ENCODE results near the gene TOP3A. TPM values are rescaled to one million over a fixed set of nuclear protein-coding genes. Genes with fewer than 3 reads are reported as not detected.

Gene TOP3A
- total and polyA plus RNA-seq, 4 experiments from 2014 or later: 6.2 to 55.2 (median 31.5) TPM

DNA sequence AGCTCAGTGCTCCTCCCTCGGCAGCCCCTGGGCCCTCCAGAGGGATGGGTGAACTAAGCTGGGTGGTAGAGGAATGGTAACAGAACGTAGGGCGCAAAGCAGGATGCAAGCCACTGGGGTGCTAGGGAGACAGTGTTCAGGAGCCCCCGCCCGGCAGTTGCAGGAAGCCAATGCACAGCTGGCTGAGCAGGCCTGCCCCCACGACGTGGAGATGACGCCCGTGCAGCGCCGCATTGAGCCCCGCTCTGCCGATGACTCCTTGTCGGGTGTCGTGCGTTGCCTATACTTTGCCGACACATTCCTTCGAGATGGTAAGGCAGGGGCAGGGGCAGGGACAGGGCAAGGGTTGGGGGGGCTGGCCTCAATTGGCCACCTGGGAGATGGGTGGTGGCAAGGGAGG is 76.5 kb downstream of the TOP3A start:
- H3K9me3 Mint-ChIP-seq: peaks cover 0 to 2% (median 0%) of the 10 kb centered on the region in 8 donors
- intact Hi-C loops (cut with micrococcal nuclease): no loop called here
- Histone ChIP-seq H3K4me1 (ENCODE audit: insufficient read depth, low read length) (no peaks in the 10 kb centered on the region), H3K4me3 (ENCODE audit: low read length in 2 of 2) (no peak overlapping the region), H3K27me3 (ENCODE audit: insufficient read depth, low read length) (no peaks in the 10 kb centered on the region), H3K27ac (ENCODE audit: low read depth, low read length) (no peak overlapping the region), H3K36me3 (ENCODE audit: insufficient read depth, low read length) (peaks cover 9% of the 10 kb centered on the region), H3K9me3 (ENCODE audit: control insufficient read depth in 1 of 2, low read length in 2 of 2) (no peaks in the 10 kb centered on the region)
- H3K27ac Mint-ChIP-seq: no peak overlapping the region
- H3K4me1 Mint-ChIP-seq: peaks cover 0 to 4% (median 0%) of the 10 kb centered on the region in 4 donors
- H3K27me3 Mint-ChIP-seq: no peaks in the 10 kb centered on the region
- peaks cover 0 to 57% of the 10 kb centered on the region in 2 donors for H3K36me3 Mint-ChIP-seq
- ChIA-PET CTCF (ENCODE audit: partially characterized antibody) (no interaction called here), POLR2A (ENCODE audit: partially characterized antibody) (no interaction called here)
- no peak for DNase-seq
- no peak overlapping the region for H3K4me3 Mint-ChIP-seq

DNA sequence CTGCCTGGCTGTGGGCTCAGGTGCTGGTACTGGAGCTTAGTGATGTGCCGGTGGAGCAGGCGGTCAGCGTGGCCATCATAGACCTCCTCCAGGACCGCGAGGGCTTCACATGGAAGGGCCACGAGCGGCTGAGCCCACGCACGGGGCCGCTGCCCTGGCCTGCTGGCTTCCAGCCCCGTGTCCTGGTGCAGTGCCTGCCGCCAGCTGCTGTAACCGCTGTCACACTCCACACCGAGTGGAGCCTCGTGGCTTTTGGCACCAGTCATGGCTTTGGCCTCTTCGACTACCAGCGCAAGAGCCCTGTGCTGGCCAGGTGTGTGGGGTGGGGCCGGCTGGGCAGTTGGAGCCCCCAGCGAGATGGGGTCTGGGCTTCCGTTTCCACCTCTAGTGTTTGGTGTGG is 77.3 kb downstream of the TOP3A start:
- H3K9me3 ChIP-seq (ENCODE audit: control insufficient read depth in 1 of 2, low read length in 2 of 2): no peaks in the 10 kb centered on the region
- CTCF ChIA-PET (ENCODE audit: partially characterized antibody): no interaction called here
- Mint-ChIP-seq H3K36me3 (peaks cover 0 to 53% of the 10 kb centered on the region in 2 donors), H3K27ac (no peak overlapping the region), H3K27me3 (no peaks in the 10 kb centered on the region), H3K9me3 (peaks cover 0 to 2% (median 0%) of the 10 kb centered on the region in 8 donors), H3K4me1 (peaks cover 0 to 4% (median 0%) of the 10 kb centered on the region in 4 donors), H3K4me3 (no peak overlapping the region)
- no peak overlapping the region for H3K4me3 ChIP-seq (ENCODE audit: low read length in 2 of 2)
- no peak for DNase-seq
- H3K4me1 ChIP-seq (ENCODE audit: insufficient read depth, low read length): no peaks in the 10 kb centered on the region
- no peaks in the 10 kb centered on the region for H3K27me3 ChIP-seq (ENCODE audit: insufficient read depth, low read length)
- H3K36me3 ChIP-seq (ENCODE audit: insufficient read depth, low read length): peaks cover 12% of the 10 kb centered on the region
- intact Hi-C loops (cut with micrococcal nuclease): no loop called here
- no peak overlapping the region for H3K27ac ChIP-seq (ENCODE audit: low read depth, low read length)
- POLR2A ChIA-PET (ENCODE audit: partially characterized antibody): no interaction called here

DNA sequence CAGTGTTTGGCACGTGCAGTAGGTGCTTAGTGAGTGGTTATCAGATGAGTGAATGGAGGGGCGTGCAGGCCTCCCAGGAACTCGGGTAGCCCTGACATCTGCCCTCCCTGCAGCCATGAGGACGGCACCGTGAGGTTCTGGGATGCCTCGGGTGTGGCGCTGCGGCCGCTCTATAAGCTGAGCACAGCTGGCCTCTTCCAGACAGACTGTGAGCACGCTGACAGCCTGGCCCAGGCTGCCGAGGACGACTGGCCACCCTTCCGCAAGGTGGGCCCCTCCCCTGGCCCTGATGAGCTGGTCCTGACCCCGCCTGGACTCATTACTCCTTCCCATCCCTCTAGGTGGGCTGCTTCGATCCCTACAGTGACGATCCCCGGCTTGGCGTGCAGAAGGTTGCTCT is 78.3 kb downstream of the TOP3A start:
- ChIA-PET CTCF (ENCODE audit: partially characterized antibody) (no interaction called here), POLR2A (ENCODE audit: partially characterized antibody) (no interaction called here)
- no peak overlapping the region for H3K4me3 ChIP-seq (ENCODE audit: low read length in 2 of 2)
- Mint-ChIP-seq H3K27me3 (no peaks in the 10 kb centered on the region), H3K4me3 (no peak overlapping the region), H3K4me1 (peaks cover 0 to 4% (median 0%) of the 10 kb centered on the region in 4 donors), H3K9me3 (peaks cover 0 to 2% (median 0%) of the 10 kb centered on the region in 8 donors), H3K36me3 (peaks cover 0 to 51% of the 10 kb centered on the region in 2 donors), H3K27ac (peak overlapping the region in 1 of 7 donors; percentile 59)
- no peak for DNase-seq
- H3K27ac ChIP-seq (ENCODE audit: low read depth, low read length): no peak overlapping the region
- H3K4me1 ChIP-seq (ENCODE audit: insufficient read depth, low read length): no peaks in the 10 kb centered on the region
- no peaks in the 10 kb centered on the region for H3K27me3 ChIP-seq (ENCODE audit: insufficient read depth, low read length)
- peaks cover 12% of the 10 kb centered on the region for H3K36me3 ChIP-seq (ENCODE audit: insufficient read depth, low read length)
- no peaks in the 10 kb centered on the region for H3K9me3 ChIP-seq (ENCODE audit: control insufficient read depth in 1 of 2, low read length in 2 of 2)
- intact Hi-C loops (cut with micrococcal nuclease): no loop called here

DNA sequence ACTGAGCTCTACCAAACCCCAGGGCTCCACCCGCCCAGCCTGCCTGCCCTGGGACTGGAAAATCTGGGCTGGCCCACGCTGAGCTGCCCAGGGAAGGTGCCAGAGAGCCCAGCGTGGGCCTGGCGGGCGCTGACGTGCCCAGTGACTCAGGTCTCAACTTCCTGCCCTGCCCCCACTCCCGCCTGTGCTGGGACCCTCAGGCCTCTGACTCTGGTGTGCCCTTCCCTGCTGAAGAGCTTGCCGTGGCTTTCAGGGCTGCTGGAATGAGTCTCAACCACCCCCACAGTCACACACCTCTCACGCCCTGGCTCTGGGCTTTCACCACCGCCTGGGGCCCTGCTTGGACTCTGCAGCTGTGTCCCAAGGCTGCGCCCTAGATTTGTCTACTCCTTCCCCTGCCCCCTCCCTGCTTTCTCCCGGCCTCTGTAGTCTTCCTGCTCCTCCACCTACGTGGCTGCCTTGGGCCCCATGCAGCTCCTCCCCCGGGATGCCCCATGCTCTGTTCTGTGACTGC is 79.0 kb downstream of the TOP3A start:
- Histone ChIP-seq H3K4me3 (ENCODE audit: low read length in 2 of 2) (no peak overlapping the region), H3K27ac (ENCODE audit: low read depth, low read length) (no peak overlapping the region), H3K4me1 (ENCODE audit: insufficient read depth, low read length) (no peaks in the 10 kb centered on the region), H3K9me3 (ENCODE audit: control insufficient read depth in 1 of 2, low read length in 2 of 2) (no peaks in the 10 kb centered on the region), H3K36me3 (ENCODE audit: insufficient read depth, low read length) (peaks cover 12% of the 10 kb centered on the region), H3K27me3 (ENCODE audit: insufficient read depth, low read length) (no peaks in the 10 kb centered on the region)
- ChIA-PET CTCF (ENCODE audit: partially characterized antibody) (no interaction called here), POLR2A (ENCODE audit: partially characterized antibody) (no interaction called here)
- peak overlapping the region in 2 of 7 donors; percentile 46 to 80 for H3K27ac Mint-ChIP-seq
- peaks cover 0 to 47% of the 10 kb centered on the region in 2 donors for H3K36me3 Mint-ChIP-seq
- H3K4me3 Mint-ChIP-seq: no peak overlapping the region
- H3K27me3 Mint-ChIP-seq: no peaks in the 10 kb centered on the region
- peaks cover 0 to 2% (median 0%) of the 10 kb centered on the region in 8 donors for H3K9me3 Mint-ChIP-seq
- intact Hi-C loops (cut with micrococcal nuclease): no loop called here
- H3K4me1 Mint-ChIP-seq: peaks cover 0 to 4% (median 0%) of the 10 kb centered on the region in 4 donors
- peak in 1 of 5 donors; percentile 5 for DNase-seq

DNA sequence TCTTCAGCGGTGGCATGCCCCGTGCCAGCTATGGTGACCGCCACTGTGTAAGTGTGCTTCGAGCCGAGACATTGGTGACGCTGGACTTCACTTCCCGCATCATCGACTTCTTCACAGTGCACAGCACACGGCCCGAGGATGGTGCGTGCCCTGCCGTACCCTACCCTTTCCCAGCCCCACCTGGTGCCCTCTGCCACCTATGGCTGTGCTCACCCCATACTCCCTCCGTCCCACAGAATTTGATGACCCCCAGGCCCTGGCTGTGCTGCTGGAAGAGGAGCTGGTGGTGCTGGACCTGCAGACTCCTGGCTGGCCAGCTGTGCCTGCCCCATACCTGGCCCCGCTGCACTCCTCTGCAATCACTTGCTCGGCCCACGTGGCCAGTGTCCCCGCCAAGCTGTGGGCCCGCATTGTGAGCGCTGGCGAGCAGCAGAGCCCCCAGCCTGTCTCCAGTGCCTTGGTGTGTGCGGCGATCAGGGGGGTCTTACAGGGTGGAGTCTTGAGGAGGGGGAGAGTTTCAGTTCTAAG is 79.9 kb downstream of the TOP3A start:
- CTCF ChIA-PET (ENCODE audit: partially characterized antibody): no interaction called here

DNA sequence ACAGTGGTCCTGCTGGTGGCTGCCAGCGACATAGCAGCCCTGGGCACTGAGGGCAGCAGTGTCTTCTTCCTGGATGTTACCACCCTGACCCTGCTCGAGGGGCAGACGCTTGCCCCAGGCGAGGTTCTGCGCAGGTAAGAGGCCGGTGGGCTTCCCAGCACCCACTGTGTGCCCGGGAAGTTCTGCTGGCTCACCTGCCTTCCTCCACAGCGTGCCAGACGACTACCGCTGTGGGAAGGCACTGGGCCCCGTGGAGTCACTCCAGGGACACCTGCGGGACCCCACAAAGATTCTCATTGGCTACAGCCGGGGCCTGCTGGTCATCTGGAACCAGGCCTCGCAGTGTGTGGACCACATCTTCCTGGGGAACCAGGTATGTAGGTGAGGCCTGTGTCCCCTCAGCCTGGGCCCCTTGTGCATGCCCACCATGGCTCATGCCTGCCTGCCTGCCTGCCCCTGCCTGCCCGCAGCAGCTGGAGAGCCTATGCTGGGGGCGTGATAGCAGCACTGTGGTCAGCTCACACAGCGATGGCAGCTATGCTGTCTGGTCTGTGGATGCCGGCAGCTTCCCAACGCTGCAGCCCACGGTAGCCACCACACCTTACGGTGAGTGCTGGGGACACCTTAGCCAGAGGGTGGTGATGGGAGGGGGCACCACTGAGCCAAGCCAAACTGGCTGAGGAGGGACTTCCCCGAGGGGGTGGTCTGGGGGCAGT is 80.8 kb downstream of the TOP3A start:
- no peaks in the 10 kb centered on the region for H3K9me3 ChIP-seq (ENCODE audit: control insufficient read depth in 1 of 2, low read length in 2 of 2)
- CTCF ChIA-PET (ENCODE audit: partially characterized antibody): no interaction called here
- H3K36me3 ChIP-seq (ENCODE audit: insufficient read depth, low read length): peaks cover 12% of the 10 kb centered on the region
- peaks cover 0 to 4% (median under 1%) of the 10 kb centered on the region in 4 donors for H3K4me1 Mint-ChIP-seq
- no peak overlapping the region for H3K27ac Mint-ChIP-seq
- no peak overlapping the region for H3K4me3 Mint-ChIP-seq
- peaks cover 0 to 35% of the 10 kb centered on the region in 2 donors for H3K36me3 Mint-ChIP-seq
- no peaks in the 10 kb centered on the region for H3K4me1 ChIP-seq (ENCODE audit: insufficient read depth, low read length)
- peak in 1 of 5 donors; percentile 2 for DNase-seq
- POLR2A ChIA-PET (ENCODE audit: partially characterized antibody): interaction anchor here (1.0 kb wide), 1 partner anchor 9 kb away, joined by 3 read pairs; the partner anchor contains the start of gene LLGL1
- intact Hi-C loops (cut with micrococcal nuclease): no loop called here
- no peaks in the 10 kb centered on the region for H3K27me3 ChIP-seq (ENCODE audit: insufficient read depth, low read length)
- no peaks in the 10 kb centered on the region for H3K27me3 Mint-ChIP-seq
- no peak overlapping the region for H3K4me3 ChIP-seq (ENCODE audit: low read length in 2 of 2)
- H3K27ac ChIP-seq (ENCODE audit: low read depth, low read length): no peak overlapping the region
- peaks cover 0 to 2% (median 0%) of the 10 kb centered on the region in 8 donors for H3K9me3 Mint-ChIP-seq

More for the DNA sequence above, 79.9 kb downstream of the TOP3A start:
- H3K9me3 Mint-ChIP-seq: peaks cover 0 to 2% (median 0%) of the 10 kb centered on the region in 8 donors
- peak in 1 of 5 donors; percentile 9 for DNase-seq
- H3K36me3 Mint-ChIP-seq: peaks cover 0 to 43% of the 10 kb centered on the region in 2 donors
- peak overlapping the region in 1 of 7 donors; percentile 50 for H3K27ac Mint-ChIP-seq
- no peak overlapping the region for H3K4me3 Mint-ChIP-seq
- no peaks in the 10 kb centered on the region for H3K4me1 ChIP-seq (ENCODE audit: insufficient read depth, low read length)
- intact Hi-C loops (cut with micrococcal nuclease): no loop called here
- H3K27me3 Mint-ChIP-seq: no peaks in the 10 kb centered on the region
- H3K27ac ChIP-seq (ENCODE audit: low read depth, low read length): no peak overlapping the region
- H3K4me1 Mint-ChIP-seq: peaks cover 0 to 4% (median 0%) of the 10 kb centered on the region in 4 donors
- no peaks in the 10 kb centered on the region for H3K9me3 ChIP-seq (ENCODE audit: control insufficient read depth in 1 of 2, low read length in 2 of 2)
- H3K4me3 ChIP-seq (ENCODE audit: low read length in 2 of 2): no peak overlapping the region
- POLR2A ChIA-PET (ENCODE audit: partially characterized antibody): interaction anchor here (1.0 kb wide), 1 partner anchor 10 kb away, joined by 3 read pairs; the partner anchor contains the start of gene LLGL1
- H3K27me3 ChIP-seq (ENCODE audit: insufficient read depth, low read length): no peaks in the 10 kb centered on the region
- peaks cover 12% of the 10 kb centered on the region for H3K36me3 ChIP-seq (ENCODE audit: insufficient read depth, low read length)

DNA sequence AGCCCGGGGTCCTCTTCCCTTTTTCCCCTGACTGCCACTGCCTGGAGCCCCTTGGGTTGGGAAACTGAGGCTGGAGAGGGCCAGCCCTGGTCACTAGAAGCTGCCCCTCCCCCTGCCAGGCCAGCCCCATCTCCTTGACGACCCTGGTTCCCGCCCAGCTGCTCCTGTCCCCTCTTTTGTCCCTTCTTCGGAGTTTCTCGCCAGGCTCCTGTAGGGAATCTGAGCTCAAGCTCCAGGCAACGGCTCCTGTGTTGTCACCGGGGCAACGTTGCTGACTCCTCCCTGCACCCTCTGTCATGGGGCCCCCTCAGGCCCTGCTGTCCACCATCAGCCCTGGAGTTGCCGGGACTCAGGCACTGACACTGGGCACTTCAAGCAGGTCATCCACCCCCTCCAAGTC is 83.6 kb downstream of the TOP3A start:
- Histone ChIP-seq H3K9me3 (ENCODE audit: control insufficient read depth in 1 of 2, low read length in 2 of 2) (no peaks in the 10 kb centered on the region), H3K4me3 (ENCODE audit: low read length in 2 of 2) (no peak overlapping the region), H3K4me1 (ENCODE audit: insufficient read depth, low read length) (peaks cover 19% of the 10 kb centered on the region), H3K27me3 (ENCODE audit: insufficient read depth, low read length) (no peaks in the 10 kb centered on the region), H3K27ac (ENCODE audit: low read depth, low read length) (no peak overlapping the region), H3K36me3 (ENCODE audit: insufficient read depth, low read length) (peaks cover 12% of the 10 kb centered on the region)
- Mint-ChIP-seq H3K9me3 (no peaks in the 10 kb centered on the region), H3K27ac (no peak overlapping the region), H3K36me3 (peaks cover 0 to 18% of the 10 kb centered on the region in 2 donors), H3K4me1 (peaks cover 12 to 26% (median 17%) of the 10 kb centered on the region in 4 donors), H3K27me3 (no peaks in the 10 kb centered on the region), H3K4me3 (no peak overlapping the region)
- intact Hi-C loops (cut with micrococcal nuclease): no loop called here
- ChIA-PET CTCF (ENCODE audit: partially characterized antibody) (interaction anchor here (1.3 kb wide), 1 partner anchor 14 kb away, joined by 4 read pairs; no protein-coding TSS in a partner anchor), POLR2A (ENCODE audit: partially characterized antibody) (no interaction called here)
- DNase-seq: peak in 1 of 5 donors; percentile 30
